ENCODE results near the gene SMG1. TPM values are rescaled to one million over a fixed set of nuclear protein-coding genes. Genes with fewer than 3 reads are reported as not detected.
A peak's percentile ranks its signal among the peaks of the same experiment; 100 is the strongest.

SMG1 gene
- total and polyA plus RNA-seq, 2 of the 13 experiments (the other 11 are each of a cell fraction or from before 2014, with no cell fraction given) = 48.7 to 53.7 TPM

DNA sequence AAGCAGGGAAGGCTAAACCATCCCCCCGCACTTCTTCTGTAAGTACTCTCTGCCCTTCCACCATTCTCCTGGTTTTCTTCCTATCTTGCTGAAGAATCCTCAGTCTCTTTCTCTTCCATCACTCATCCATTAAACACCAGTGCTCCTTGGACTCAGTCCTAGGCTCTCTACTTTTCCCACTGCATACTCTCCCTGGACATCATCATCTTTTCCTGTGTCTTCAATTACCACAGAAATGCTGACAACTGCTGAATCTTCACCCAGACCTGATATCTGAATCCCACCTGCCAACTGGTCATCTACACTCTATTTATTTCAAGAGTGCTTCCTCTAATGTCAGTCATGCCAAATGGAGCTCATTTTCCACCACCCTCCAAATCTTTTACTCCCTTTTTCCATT, 71.0 kb downstream of the SMG1 start (continued):
- TF ChIP-seq ETV5 (CRISPR knock-in tag; IDR thresholded peaks at IDR 0.05; ENCODE audit: borderline replicate concordance) = no peak
- TF ChIP-seq ZNF770 (CRISPR knock-in tag; IDR thresholded peaks at IDR 0.05) = no peak
- TF ChIP-seq ZNF383 (CRISPR knock-in tag; IDR thresholded peaks at IDR 0.05; ENCODE audit: borderline replicate concordance) = no peak
- peak; percentile 75 to 85 for TF ChIP-seq MAFK (conservative IDR thresholded peaks at IDR 0.05 in 1 of 2, IDR thresholded peaks at IDR 0.05 in 1 of 2; ENCODE audit: low read length in 2 of 2)
- peak; percentile 59 for TF ChIP-seq MAFF (IDR thresholded peaks at IDR 0.05; ENCODE audit: low read depth, low read length)
- no peak for TF ChIP-seq ZSCAN20 (CRISPR knock-in tag; IDR thresholded peaks at IDR 0.05; ENCODE audit: borderline replicate concordance)

DNA sequence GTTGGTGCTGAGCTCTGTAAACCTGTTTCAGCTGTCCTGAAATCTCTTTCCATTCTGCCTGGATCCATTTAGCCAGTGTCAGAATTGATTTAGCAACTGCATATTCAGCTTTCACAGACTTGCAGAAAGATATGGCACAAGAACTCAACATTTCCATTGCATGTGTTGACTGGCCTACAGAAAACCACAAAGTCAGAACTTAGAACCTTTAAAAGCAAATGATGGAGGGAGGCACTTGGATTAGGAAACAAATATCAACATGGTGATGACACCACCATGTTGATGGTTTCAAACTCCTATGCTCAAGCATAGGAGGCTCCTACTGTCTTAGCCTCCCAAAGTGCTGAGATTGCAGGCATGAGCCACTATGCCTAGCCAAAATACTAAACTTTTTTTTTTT, 72.5 kb downstream of the SMG1 start:
- Histone ChIP-seq H3K4me2 (ENCODE audit: low read depth, low read length) (no peak overlapping the region), H4K20me1 (ENCODE audit: insufficient read depth, low read length) (no peaks in the 10 kb centered on the region), H3K79me2 (ENCODE audit: insufficient read depth, low read length) (no peaks in the 10 kb centered on the region), H2AFZ (ENCODE audit: low read length) (no peak overlapping the region), H3K9ac (ENCODE audit: insufficient read depth, low read depth, low read length) (no peak overlapping the region), H3K27ac (ENCODE audit: extremely low read length, insufficient read depth, low read length) (no peak overlapping the region), H3K27me3 (ENCODE audit: control insufficient read depth in 1 of 2, insufficient read depth in 2 of 2, low read length in 2 of 2) (no peaks in the 10 kb centered on the region), H3K4me3 (replicated peaks in 1 of 3; ENCODE audit: insufficient read depth in 1 of 3, low read depth in 2 of 3, low read length in 3 of 3) (no peak overlapping the region), H3K9me3 (ENCODE audit: low read length) (no peaks in the 10 kb centered on the region), H3K4me1 (ENCODE audit: insufficient read depth, low read length) (no peaks in the 10 kb centered on the region), H3K36me3 (replicated peaks in 1 of 2; ENCODE audit: control insufficient read depth in 1 of 2, insufficient read depth in 2 of 2, low read length in 2 of 2) (peaks cover 28 to 81% of the 10 kb centered on the region in 2 experiments)
- FAIRE-seq = no peak
- no peak for TF ChIP-seq ZNF496 (CRISPR knock-in tag; IDR thresholded peaks at IDR 0.05; ENCODE audit: insufficient replicate concordance)
- TF ChIP-seq ZNF850 (CRISPR knock-in tag; conservative IDR thresholded peaks at IDR 0.05) = no peak
- TF ChIP-seq RBM22 (optimal IDR thresholded peaks at IDR 0.05; ENCODE audit: low read length) = peak; percentile 49
- TF ChIP-seq ZBTB26 (CRISPR knock-in tag; IDR thresholded peaks at IDR 0.05; ENCODE audit: borderline replicate concordance) = no peak
- no peak for DNase-seq (ENCODE audit: low spot score)
- no peak for ATAC-seq
- in situ Hi-C loops (cut with HindIII; ENCODE audit: extremely low pct_ligation_motif_present, low pct_unique_long_range_greater_than_20kb) = no loop called here
- intact Hi-C loops (cut with micrococcal nuclease; ENCODE audit: unreplicated experiment) = no loop called here
- no TSS peak for BruUV-seq (replicated peaks)
- ChIA-PET CTCF (ENCODE audit: low intra/inter-chr PET ratio, low total read pairs) (no interaction called here), POLR2A (interaction anchor here (0.8 kb wide), 1 partner anchor 52 kb away, joined by 4 read pairs; the partner anchor contains the start of gene ARL6IP1)
